Measurements from ENCODE around the gene MLLT6. TPM values are rescaled to one million over a fixed set of nuclear protein-coding genes. Genes with fewer than 3 reads are reported as not detected.
A peak's percentile ranks its signal among the peaks of the same experiment; 100 is the strongest.

MLLT6 gene
- total and polyA plus RNA-seq, 10 of the 15 experiments (the other 5 are each of a cell fraction or from before 2014, with no cell fraction given) = 4.8 to 105 (median 36.3) TPM

DNA sequence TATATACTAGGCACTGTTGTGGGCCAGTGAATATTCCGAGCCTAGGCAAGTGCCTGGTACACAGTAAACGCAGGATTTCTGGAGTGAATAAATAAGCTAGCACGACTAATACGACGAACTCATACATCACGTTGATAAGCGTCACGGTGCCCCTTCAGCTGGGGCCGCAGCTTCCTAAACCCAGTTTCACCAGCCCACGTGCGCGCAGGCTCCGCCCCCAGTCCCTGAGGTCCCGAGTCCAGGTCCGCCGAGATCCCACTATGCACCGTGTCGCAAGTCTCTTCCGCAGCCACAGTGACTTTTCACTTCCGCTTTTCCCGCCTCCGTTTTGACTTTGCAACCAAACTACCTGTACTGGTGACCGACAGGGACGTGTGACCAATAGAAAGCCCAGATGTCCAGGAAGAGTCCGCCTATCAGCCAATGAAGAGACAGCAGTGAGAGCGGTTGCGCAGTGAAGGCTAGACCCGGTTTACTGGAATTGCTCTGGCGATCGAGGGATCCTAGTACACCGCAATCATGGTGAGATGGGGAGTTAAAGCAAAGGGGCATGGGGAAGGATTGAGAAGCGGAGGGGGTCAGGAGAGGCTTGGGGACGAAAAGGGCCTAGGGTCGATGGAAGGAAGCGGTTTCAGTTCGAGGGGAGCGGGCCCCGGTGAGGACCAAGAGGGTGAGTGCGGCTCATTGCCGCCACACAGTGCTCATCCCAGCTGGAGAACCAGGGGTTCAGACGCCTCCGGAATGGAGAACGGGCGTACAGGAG, 47.4 kb downstream of the MLLT6 start, which contains the start of gene PSMB3 (continued):
- TF ChIP-seq SKIL (IDR thresholded peaks at IDR 0.05; ENCODE audit: low read depth, poor library complexity, severe bottlenecking) = peak; percentile 41
- TF ChIP-seq GATAD2B (conservative IDR thresholded peaks at IDR 0.05; ENCODE audit: low read depth) = no peak; the same call in none of the 2 replicates
- TF ChIP-seq, protein P1, sequence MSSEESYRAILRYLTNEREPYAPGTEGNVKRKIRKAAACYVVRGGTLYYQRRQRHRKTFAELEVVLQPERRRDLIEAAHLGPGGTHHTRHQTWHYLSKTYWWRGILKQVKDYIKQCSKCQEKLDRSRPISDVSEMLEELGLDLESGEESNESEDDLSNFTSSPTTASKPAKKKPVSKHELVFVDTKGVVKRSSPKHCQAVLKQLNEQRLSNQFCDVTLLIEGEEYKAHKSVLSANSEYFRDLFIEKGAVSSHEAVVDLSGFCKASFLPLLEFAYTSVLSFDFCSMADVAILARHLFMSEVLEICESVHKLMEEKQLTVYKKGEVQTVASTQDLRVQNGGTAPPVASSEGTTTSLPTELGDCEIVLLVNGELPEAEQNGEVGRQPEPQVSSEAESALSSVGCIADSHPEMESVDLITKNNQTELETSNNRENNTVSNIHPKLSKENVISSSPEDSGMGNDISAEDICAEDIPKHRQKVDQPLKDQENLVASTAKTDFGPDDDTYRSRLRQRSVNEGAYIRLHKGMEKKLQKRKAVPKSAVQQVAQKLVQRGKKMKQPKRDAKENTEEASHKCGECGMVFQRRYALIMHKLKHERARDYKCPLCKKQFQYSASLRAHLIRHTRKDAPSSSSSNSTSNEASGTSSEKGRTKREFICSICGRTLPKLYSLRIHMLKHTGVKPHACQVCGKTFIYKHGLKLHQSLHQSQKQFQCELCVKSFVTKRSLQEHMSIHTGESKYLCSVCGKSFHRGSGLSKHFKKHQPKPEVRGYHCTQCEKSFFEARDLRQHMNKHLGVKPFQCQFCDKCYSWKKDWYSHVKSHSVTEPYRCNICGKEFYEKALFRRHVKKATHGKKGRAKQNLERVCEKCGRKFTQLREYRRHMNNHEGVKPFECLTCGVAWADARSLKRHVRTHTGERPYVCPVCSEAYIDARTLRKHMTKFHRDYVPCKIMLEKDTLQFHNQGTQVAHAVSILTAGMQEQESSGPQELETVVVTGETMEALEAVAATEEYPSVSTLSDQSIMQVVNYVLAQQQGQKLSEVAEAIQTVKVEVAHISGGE (CRISPR knock-in tag; IDR thresholded peaks at IDR 0.05) = no peak
- no peak for TF ChIP-seq ASH2L (IDR thresholded peaks at IDR 0.05; ENCODE audit: borderline replicate concordance, low read depth)
- no peak for TF ChIP-seq JUND (IDR thresholded peaks at IDR 0.05; ENCODE audit: low read depth, low read length)
- TF ChIP-seq, protein P2, sequence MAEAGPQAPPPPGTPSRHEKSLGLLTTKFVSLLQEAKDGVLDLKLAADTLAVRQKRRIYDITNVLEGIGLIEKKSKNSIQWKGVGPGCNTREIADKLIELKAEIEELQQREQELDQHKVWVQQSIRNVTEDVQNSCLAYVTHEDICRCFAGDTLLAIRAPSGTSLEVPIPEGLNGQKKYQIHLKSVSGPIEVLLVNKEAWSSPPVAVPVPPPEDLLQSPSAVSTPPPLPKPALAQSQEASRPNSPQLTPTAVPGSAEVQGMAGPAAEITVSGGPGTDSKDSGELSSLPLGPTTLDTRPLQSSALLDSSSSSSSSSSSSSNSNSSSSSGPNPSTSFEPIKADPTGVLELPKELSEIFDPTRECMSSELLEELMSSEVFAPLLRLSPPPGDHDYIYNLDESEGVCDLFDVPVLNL (IDR thresholded peaks at IDR 0.05; ENCODE audit: low read depth, low read length) = peak; percentile 77
- TF ChIP-seq ZNF384 (IDR thresholded peaks at IDR 0.05; ENCODE audit: borderline replicate concordance, low read depth, low read length) = 0 out of 2 replicates have a peak, but pooled peaks have one; percentile 9
- no peak for TF ChIP-seq HSF1 (IDR thresholded peaks at IDR 0.05; ENCODE audit: low read depth, low read length)
- peak; percentile 86 for TF ChIP-seq FOS (IDR thresholded peaks at IDR 0.05; ENCODE audit: borderline replicate concordance, extremely low read depth, insufficient read length)
- TF ChIP-seq NRF1 (conservative IDR thresholded peaks at IDR 0.05; ENCODE audit: low read depth, low read length) = 0 out of 2 replicates have a peak, but pooled peaks have one; percentile 15
- no peak for TF ChIP-seq ZNF274 (IDR thresholded peaks at IDR 0.05; ENCODE audit: insufficient read depth, insufficient read length)
- peak; percentile 84 for TF ChIP-seq USF2 (IDR thresholded peaks at IDR 0.05; ENCODE audit: borderline replicate concordance, low read depth, low read length)
- TF ChIP-seq SUZ12 (IDR thresholded peaks at IDR 0.05; ENCODE audit: unreplicated experiment) = no peak
- TF ChIP-seq DPF2 (IDR thresholded peaks at IDR 0.05) = peak; percentile 98
- TF ChIP-seq EGR1 (IDR thresholded peaks at IDR 0.05; ENCODE audit: borderline replicate concordance in 1 of 2, low read depth in 2 of 2, low read length in 2 of 2) = peak in 1 of 2 experiments; percentile 81; a peak in 2 of 3 replicates
- no peak for TF ChIP-seq BACH1 (IDR thresholded peaks at IDR 0.05; ENCODE audit: borderline replicate concordance)
